ENCODE measurements around the gene PDE4B.

Gene PDE4B

DNA sequence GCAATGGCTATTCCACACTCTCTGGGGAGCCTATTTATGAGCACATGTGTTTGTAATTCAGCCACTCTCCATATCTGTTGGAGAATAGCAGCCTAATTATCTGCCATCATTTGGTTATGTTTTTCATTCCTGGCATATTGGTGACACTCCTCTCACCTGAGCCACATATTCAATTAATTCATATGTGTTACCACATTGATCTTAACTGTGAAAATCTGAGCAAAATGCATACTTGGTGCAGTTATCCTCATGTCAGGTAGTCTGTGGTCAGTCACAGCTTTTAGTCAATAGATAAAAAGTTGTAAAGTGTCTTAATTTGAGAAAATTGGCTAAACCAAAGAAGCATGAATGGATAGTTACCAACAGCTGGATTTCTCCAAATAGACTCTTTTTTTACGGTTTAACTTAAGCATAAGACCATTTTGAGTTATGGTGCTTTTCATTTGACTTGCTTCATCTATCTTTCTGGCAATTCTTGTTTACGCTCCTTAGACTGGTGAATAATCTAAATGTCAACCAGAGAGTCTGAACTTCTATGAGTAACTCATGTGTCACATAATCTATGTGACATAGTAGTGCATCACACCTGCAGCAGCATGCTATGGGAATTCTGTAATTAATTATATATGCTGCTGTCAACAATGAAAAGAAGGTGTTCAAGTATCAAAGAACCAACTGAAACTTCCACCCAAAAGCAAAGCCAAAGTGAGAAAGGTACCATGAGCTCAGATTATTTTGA, 553.5 kb downstream of the PDE4B start:
- TF ChIP-seq CTCF (IDR thresholded peaks at IDR 0.05; ENCODE audit: control insufficient read depth, extremely low read depth, insufficient read depth) = no peak
- no peak overlapping the region for H3K4me3 ChIP-seq (ENCODE audit: low read depth, low read length)
- no peak for DNase-seq (ENCODE audit: low read depth)

DNA sequence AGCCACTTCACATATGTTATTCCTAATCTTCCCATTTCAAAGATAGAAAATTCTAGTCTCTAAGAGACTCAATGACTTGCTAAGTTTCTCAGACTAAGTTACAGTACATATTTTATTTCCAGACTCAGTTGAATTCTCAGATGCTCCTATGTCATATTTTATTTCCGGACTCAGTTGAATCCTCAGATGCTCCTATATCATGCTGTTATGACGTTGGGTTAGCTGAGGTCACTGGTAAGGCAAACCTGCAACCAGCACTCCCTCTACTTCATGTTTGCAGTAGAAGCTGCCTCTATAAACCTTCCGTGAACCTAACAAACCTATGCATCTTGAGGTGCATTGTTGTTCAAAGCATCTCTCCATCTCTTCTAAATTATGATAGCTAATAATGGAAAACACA, 554.2 kb downstream of the PDE4B start:
- no peak for TF ChIP-seq CTCF (IDR thresholded peaks at IDR 0.05; ENCODE audit: control insufficient read depth, extremely low read depth, insufficient read depth)
- H3K4me3 ChIP-seq (ENCODE audit: low read depth, low read length) = no peak overlapping the region
- DNase-seq (ENCODE audit: low read depth) = no peak

DNA sequence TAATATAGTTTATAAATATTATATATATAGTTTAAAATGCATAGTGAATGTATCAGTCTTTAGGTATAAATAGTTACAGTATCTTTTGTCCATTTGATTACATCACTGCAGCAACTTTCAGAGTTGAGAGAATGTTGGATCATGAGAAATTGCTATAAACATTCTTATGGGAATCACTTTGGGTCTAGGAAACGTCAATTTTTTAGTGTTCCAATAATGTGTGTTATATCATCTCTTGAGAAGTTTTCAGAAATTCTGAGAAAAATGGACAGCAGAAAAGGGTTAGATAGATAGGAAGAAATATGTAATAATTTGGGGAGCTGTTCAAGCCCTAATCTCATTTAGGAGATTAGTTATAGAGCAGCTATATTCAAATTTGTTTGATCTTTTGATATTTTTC, 556.1 kb downstream of the PDE4B start:
- DNase-seq (ENCODE audit: low read depth) = no peak

DNA sequence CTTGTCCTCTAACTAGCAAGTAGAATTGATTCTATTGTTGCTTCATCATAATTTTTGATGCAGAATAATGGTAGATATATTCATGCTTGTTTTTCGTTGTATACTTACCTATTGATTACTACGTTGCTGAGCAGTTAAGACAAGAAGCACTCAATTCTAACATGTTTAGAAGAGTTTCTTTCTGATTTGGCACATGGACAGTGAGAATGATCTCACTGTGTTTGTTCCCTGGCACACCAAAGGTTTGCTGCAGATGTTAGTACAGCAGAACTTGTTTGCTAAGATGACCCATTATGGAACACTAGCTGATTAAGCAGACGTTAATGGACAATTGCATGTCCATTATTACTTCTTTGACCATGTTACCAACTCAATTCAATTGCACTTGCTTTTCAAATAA, 556.5 kb downstream of the PDE4B start:
- TF ChIP-seq CTCF (IDR thresholded peaks at IDR 0.05; ENCODE audit: control insufficient read depth, extremely low read depth, insufficient read depth) = no peak
- peak; percentile 56 for DNase-seq (ENCODE audit: low read depth)
- H3K4me3 ChIP-seq (ENCODE audit: low read depth, low read length) = no peak overlapping the region

More for the DNA sequence above, 556.1 kb downstream of the PDE4B start:
- H3K4me3 ChIP-seq (ENCODE audit: low read depth, low read length) = no peak overlapping the region
- TF ChIP-seq CTCF (IDR thresholded peaks at IDR 0.05; ENCODE audit: control insufficient read depth, extremely low read depth, insufficient read depth) = no peak

DNA sequence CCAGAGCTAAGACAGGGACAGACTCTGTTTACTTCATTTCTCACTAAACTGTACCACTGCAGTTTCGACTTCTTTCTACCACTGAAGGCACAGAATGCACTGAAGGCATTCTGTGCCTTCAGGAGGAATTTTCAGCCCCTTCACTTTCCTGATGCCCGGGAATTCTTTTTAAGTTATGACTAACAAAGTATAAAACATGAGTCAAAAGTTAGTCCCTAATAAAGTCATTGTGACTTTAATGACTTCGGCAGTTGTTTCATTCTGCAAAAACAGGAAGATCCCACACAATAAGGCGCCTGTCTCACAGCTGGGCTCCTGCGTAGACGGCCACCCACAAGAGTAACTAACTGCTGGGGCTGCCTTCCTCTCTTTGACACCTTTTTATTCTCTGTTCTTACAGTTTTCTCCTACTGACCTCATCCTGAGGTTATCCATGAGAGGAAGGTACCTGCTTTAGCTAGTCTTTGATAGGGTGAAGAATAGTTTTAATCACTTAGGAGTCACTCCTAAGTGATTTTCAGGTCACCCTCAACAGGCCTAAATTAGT, 557.4 kb downstream of the PDE4B start:
- H3K4me3 ChIP-seq (ENCODE audit: low read depth, low read length) = no peak overlapping the region
- DNase-seq (ENCODE audit: low read depth) = no peak
- no peak for TF ChIP-seq CTCF (IDR thresholded peaks at IDR 0.05; ENCODE audit: control insufficient read depth, extremely low read depth, insufficient read depth)

DNA sequence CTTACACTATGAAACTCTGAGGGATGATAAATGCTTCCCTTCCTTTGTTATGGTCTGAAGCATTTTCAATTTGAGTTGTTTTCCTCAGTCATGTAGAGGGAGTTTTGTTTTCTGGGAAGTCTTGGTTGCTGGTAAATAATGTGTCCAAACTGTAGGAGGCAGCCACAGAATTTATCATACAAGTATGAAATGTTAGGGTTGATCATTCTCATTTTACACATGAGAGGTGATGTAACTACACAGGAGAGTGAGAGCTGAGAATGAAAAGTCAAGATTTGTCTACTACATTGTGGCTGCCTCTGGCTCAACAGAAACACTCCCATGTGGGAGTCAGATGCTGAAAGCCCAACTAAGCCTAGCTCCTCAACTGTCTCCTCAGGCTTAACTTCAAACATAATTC, 558.8 kb downstream of the PDE4B start:
- no peak for TF ChIP-seq CTCF (IDR thresholded peaks at IDR 0.05; ENCODE audit: control insufficient read depth, extremely low read depth, insufficient read depth)
- H3K4me3 ChIP-seq (ENCODE audit: low read depth, low read length) = no peak overlapping the region
- DNase-seq (ENCODE audit: low read depth) = no peak

GRCh38 chr1:66351913-66352312, 559.2 kb downstream of the PDE4B start:
- no peak for DNase-seq (ENCODE audit: low read depth)
- H3K4me3 ChIP-seq (ENCODE audit: low read depth, low read length) = no peak overlapping the region
- no peak for TF ChIP-seq CTCF (IDR thresholded peaks at IDR 0.05; ENCODE audit: control insufficient read depth, extremely low read depth, insufficient read depth)

Data from LNCaP clone FGC (cell line).